Left lobe of liver (tissue), 2 donors: ENCODE results near the gene NCR2. TPM values are rescaled to one million over a fixed set of nuclear protein-coding genes. Genes with fewer than 3 reads are reported as not detected.
"Not testable (repeated sequence)": the region's sequence is repeated elsewhere in the genome, so short reads cannot be mapped to it uniquely, and the experiment has no call there.

Experiments used
- ATAC-seq: fragments of 200-7000 bp; cut with Tn5 transposase; one replicate; pipeline ENCODE4 v1.9.1; 2020; ENCODE audit warnings: mild to moderate bottlenecking, moderate library complexity
- DNase-seq: peaks from one replicate; pipeline ENCODE4 v3.0.0-alpha.2; 2020; ENCODE audit warnings: low spot score
- total RNA-seq: library from RNA; stranded (reverse); gene quantifications from one replicate; pipeline ENCODE4 v1.2.1, GENCODE V29; 2021
- donor health status: DM: no; HTN: no; CAD: no; lungs with moderate emphysema.
- donor health status: DM: no; HTN: yes; CAD: no.

The NCR2 gene, protein sequence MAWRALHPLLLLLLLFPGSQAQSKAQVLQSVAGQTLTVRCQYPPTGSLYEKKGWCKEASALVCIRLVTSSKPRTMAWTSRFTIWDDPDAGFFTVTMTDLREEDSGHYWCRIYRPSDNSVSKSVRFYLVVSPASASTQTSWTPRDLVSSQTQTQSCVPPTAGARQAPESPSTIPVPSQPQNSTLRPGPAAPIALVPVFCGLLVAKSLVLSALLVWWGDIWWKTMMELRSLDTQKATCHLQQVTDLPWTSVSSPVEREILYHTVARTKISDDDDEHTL
- not detected for total RNA-seq

DNA sequence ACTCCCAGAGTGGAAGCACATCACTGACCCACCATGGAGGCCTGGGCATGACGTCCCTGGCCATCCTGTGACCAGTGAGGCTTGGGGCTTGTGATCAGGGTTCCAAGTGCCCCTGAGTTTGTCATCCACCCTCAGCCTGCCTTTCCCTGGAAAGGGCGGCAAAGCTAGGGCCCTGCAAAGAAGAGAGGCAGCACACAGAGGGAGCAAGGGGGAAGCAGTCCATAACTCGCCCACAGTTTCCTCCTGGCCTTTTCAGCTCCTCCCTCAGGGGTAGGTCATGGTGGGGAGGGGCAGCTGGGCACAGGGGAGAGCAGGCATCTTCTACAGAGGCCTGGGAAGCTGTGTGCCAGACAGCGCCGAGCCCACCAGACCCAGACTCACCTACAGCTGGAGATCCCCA is at the start of gene NCR2:
NCR2 (plus strand) TSS at position 313 of the 400 bp plus-strand sequence. CDS start 269 bp downstream, outside the sequence.
- ATAC-seq = no peak
- DNase-seq = no peak

DNA sequence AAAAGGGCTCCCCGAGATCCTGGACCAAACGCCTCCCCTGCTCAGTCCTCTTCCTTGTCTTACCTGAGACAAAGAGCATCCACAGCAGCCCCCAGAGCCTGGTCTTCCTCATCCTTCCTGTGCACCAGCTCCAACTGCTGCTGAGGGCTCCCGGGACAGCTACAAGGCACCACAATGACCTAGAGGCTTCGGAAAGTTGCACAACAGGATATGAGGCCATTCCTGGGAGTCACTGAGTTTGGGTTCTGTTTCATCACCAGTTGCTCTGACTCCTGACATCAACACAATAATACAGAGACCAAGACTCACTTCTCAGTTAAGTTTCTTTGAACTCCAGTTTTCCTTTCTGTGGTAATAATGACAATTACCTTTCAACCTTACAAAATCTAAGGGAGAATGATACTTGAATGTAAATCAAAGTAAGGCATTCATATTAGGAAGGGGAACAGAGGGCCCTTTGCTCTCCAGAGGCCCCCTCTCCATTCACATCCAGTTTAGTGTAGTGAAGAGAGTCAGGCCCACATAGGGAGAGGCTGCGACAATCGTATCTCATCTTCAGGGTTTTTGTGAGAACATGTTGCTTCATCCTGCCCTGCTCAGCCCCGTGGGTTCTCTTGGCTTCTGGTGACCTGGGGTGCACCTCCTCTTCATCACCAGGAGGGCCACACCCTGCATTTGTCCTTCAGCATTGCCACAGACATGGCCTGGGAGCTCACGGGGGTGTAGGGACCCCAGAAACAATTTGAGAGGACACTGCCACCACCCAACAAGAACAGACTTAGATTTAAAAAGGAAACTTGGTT is 48.7 kb upstream of the NCR2 start, which contains the start of gene TREM1:
TREM1 (minus strand) TSS at position 139 of the 803 bp plus-strand sequence; CDS start at position 112, 27 bp downstream.
- DNase-seq = no peak
- ATAC-seq = peak; percentile 48

DNA sequence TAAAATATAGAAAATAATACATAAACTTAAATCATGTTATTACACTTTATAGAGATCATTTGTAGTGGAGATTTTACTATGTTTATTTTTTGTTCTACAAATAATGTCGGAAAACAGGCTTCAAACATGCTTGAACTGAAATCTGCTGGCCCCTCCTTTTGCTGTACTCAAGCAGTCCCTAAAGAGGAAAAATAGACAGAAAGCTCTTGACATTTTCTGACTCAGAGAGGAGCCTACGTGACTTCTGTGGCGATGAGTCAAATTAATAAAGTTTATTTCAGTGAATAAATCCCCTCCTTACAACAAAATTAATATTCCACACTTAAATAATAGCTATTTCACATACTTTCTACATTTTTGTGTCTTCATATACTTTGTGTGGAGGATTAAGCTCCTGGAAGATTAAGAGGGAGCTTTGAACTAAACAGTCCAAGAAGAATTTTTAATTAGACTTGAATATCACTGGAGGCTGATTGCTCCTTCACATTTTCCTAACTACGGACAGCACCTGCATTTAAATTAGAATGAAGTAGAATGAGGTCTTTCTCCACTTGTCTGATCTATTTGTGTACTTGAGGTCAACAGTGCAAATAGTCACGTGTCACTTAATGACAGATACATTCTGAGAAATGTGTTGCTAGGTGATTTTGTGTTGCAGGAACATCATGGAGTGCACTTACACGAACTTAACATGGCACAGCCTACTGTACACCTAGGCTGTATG is 47.2 kb upstream of the NCR2 start:
- DNase-seq (no peak), ATAC-seq (no peak)

DNA sequence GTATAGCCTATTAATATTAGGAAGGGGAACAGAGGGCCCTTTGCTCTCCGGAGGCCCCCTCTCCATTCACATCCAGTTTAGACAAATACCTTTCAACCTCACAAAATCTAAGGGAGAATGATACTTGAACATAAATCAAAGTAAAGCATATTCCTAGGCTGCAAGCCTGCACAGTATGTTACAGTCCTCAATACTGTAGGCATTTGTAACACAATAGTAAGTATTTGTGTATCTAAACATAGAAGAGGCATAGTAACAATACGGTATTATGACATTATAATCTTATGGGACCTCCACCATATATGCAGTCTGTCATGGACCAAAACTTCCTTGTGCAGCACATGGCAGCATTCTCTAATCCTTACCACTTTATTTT is 46.7 kb upstream of the NCR2 start:
- DNase-seq (no peak), ATAC-seq (no peak)

DNA sequence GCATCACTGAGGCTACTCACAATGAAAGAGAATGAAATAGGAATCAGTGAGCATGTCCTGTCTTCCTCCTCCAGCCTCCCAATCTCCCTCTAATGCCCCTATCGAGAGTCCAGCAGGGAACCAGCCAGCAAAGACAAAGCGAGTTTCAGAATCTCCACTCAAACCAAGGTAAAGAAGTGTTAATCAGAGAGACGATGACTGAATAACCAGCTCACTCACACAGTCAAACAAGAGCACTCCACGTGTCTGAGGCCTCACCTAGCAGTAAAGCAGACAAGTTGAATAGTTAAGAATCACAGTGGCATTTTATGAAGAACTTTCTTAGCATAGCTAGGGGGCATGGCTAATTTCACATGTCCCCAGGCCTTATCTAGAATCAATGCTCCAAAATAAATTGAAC is 45.6 kb upstream of the NCR2 start:
- DNase-seq (no peak), ATAC-seq (no peak)

DNA sequence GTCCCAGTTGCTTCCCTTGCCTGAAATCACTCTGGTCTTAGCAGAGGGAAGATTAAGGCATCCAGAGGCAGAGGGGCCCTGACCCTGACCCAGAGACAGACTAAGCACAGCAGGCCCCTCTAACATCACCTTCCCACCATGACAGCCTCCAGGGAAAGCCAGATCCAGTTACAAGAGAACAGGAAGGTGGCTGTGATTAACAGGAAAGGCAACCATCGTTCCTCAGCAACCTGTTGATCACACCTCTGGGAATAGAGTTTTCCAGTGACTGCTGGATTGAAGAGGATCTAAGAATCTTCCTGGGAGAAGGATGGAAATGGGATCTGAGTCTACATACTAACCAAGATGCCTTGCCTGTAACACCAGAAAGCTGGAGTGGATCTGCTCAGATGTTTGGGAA is 43.7 kb upstream of the NCR2 start:
- DNase-seq (no peak), ATAC-seq (no peak)

DNA sequence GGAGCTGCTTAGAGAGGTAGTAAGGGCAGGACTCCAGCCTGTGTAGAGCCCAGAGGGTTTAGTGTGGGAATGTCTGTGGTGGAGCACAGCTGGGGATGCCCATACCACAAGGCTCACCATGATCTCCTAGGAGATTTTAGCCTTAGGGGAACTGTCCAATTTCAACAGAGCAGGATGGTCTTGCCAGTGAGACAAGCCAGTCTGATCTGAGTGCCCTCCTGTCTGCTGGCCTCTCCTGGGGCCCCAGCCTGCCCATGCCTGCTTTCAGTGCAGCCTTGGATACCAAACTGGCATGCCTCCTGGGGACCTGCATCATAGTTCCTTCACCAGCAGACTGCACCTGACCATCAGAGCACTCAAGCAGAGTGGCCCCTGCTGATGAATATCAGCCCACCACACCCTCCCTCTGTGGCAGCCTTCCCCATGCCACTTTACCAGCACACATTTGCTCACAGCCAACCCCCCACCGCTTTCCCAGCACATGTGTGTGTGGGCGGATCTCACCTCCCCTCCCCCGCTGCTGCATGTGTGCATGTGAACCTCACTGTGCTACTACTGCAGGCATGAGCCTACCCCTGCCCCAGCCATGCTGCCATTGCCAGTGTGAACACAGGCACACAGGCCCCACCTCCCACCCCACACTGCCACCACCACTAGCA is 41.1 kb upstream of the NCR2 start:
- no peak for ATAC-seq
- no peak for DNase-seq

DNA sequence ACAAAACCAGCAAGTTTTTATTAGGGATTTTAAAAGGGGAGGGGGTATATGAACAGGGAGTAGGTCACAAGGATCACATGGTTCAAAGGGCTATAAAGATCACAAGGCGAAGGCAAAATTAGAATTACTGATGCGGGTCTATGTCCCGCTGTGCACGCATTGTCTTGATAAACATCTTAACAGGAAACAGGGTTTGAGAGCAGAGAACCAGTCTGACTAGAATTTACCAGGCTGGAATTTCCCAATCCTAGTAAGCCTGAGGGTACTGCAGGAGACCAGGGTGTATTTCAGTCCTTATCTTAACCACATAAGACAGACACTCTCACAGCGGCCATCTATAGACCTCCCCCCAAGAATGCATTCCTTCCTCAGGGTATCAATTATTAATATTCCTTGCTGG is 38.2 kb upstream of the NCR2 start:
- DNase-seq, ATAC-seq: not testable (repeated sequence)

DNA sequence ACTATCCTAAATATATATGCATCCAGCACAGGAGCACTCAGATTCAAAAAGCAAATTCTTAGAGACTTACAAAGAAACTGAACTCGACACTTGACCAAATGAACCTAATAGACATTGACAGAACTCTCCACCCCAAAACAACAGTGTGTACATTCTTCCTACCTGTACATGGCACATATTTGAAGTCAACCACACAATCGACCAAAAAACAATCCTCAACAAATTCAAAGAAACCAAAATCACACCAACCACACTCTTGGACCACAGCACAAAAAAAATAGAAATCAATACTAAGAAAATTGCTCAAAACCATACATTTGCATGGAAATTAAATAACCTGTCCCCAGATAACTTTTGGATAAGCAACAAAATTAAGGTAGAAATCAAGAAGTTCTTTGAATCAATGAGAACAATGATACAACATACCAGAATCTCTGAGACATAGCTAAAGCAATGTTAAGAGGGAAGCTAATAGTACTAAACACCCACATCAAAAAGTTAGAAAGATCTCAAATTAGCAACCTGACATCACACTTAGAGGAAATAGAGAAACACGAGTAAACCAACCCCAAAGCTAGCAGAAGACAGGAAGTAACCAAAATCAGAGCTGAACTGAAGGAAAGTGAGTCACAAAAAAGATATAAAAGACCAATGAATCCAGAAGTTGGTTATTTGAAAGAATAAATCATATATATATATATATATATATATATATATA is 36.5 kb upstream of the NCR2 start:
- DNase-seq (no peak), ATAC-seq (no peak)

DNA sequence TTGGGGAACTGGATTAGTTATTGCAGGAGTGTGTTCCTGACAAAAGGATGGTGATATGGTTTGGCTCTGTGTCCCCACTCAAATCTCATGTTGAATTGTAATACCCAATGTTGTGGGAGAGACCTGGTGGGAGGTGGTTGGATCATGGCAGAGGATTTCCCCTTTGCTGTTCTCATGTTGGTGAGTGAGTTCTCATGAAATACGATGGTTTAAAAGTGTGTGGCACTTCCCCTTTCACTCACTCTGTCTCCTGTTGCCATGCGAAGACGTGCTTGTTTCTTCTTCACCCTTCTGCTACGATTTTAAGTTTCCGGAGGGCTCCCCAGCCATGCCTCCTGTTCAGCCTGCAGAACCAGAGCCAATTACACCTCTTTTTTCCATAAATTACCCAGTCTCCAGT is 32.8 kb upstream of the NCR2 start:
- DNase-seq = no peak
- no peak for ATAC-seq

DNA sequence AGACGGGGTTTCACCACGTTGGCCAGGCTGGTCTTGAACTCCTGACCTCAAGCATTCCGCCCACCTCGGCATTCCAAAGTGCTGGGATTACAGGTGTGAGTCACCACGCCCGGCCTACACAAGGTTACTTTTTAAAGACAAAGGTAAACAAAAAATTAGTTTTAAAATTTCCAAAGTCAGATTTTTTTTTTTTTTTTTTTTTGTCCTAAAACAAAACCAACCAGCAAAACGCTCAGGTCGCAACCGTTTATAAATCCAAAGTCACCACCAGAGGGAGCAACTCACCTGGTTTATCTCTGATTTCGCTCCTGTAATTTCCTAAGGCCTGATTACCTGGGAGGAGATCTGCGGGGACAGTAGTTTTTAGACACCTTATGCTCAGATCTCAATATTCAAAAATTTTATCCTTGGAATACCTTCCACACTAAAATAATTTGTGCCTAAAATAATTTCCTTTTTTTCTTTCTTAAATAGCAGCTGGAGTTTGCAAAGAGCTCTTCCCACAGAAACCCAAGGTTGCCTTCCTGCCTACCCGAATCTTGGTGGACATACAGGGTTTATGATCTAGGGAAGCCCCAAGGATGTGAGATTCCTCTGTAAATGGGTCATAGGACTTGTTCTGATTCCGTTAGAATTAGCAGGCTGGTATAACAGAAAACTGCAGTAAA is 29.1 kb upstream of the NCR2 start:
- ATAC-seq (peak; percentile 89), DNase-seq (no peak)

DNA sequence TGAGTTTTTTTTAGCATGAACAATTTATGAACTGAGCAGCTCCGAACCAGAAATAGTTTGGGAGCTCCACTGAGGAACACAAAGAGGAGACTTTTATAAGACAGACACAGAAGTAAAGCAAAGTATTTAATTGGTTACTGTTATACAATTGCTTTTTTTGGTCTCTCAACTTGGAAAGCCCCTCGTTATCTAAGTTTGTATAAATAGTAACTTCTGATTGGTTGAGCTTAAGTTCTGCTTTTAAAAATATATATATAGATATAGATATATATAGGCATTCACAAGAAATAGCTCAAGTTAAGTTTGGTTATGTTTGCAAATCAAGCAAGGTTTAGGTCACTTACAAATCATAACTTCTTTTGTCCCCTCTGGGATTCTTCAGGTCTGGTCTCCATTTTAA is 20.2 kb upstream of the NCR2 start:
- DNase-seq = no peak
- ATAC-seq = no peak

DNA sequence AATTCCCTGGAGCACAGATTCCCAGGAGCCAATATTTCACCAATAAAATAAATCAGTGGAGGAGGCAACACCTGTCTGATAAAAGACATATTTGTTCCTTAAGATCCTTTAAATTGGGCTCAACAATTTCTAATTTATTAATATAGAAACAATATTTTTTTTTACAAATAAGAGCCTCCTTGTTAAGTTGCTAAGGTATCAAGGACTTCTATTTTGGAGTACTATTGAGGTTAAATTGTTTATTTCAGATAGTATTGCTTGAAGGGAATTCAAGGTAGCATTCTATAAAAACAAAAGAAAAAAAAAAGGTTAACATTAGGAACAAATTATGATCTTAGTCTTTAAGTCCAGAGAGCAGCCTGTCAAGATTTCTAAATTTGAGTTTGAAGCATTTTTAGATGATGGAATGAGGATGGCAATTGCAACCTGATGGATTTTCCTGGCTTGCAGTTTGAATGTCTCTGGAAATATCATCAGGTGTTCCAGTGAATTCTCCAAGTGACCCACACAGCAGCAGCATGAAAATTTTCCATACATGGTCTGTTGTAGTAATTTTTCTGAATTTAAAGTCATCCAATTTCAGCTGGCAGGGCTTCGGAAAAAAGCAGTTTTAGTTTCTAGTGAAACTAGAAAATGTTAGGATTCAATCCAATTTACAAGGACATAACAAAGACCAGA is 19.3 kb upstream of the NCR2 start:
- ATAC-seq (no peak), DNase-seq (no peak)

DNA sequence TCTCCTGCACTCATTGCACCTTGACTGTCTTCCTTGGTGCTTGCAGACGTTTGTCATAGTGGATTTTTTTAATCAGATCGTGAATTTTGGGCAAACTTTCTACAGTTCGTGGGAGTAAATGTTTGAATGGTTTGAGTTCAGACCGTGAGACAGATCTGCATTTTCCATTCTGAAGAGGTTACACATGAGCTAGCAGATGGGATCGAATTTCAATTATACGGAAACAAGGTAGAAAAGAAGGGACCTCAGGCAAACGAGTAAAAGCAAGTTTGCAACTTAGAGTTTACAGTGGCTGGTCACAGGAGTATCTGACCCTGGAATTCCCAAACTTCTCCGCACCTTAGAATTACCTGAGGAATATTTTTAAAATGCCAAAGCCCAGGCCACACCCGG is 17.2 kb upstream of the NCR2 start:
- DNase-seq (no peak), ATAC-seq (no peak)

DNA sequence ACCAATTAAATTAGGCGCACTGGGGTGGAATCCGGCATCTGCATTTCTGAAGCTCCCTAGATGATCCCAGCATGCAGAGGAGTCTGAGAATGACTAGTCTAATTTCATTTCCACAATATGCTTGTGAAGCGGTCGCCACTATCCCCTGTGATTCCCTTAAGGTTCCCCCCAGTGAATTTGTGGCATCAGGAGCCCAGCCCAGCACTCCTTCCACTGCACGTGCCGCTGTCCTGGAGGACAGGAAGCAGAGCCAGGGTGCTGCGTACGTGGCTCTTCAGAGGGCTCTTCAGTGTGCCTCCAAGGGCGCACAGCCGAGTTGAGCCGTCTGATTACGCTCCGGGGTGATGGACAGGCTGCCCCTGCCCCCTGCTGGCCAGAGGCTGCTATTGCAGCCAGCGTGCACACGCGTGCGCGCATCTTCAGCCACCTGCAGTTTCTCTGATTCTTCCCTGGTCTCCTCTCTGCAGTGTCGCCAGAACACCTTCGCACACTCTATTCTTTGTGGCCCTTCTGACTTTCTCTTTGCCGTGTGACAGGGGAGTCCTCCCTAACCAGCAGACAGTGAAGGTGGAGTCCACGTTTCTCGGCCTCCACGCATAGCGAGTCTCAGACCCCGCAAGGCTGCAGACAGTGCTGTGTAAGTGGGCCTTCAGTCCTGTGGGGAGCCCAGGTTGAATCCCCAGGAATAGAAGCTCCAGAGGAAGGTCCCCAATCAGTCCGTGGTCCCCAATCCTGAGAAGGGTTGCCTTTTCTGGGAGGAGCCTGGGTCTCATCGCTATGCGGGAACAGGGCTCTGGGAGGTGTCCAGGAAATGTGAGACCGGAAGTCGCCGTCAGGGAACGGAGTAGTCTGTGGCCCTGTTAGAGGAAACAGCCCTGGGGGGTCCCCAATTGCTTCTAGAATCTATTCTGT is 16.5 kb upstream of the NCR2 start:
- peak; percentile 81 for DNase-seq
- ATAC-seq = peak; percentile 100

DNA sequence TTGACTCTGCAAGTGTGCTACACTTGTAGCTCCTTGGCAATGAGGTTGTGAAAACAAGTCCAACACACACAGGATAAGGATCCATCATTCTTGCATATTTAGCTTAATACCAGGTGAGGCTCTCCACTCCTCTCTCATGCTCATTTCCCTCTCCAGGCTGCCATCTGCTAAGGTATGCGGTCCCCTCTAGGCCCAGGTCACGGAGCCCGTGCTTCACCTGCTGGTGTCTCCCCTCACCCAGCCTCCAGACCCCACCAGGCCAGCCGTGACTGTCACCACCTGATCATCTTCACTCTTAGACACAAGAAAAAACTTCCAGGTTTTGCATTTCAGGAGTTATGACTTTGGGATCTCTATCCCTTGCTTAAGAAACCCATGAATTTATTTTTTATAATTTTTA is 14.2 kb upstream of the NCR2 start:
- ATAC-seq (no peak), DNase-seq (no peak)

DNA sequence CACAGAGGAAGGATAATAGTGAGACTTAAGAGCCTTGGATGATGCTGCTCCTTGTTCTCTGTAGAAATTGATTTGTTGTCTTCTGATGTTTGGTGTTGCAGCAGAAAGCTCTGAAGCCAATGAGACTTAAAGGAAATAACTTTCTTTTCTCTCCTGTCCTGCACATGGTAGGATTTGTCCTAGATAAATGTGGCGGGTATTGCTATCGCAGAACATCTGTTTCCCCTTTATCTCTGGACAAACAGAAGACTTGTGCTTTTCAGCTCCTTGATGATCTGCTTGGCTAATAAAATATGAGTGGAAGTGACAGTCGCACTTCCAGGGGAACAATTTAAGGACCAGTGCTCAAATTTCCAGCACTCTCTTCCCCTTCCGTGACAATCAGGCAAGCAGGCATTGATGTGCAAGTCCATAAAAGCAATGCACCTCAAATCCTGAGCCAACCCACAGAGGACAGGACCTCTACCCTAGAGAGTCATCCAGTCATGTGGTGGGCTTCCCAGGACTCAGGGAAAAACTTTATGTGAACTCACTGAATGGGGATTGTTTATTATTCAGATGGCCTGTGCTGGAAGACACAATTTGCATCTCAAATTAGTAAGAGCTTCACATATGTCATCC is 9.9 kb upstream of the NCR2 start:
- ATAC-seq (no peak), DNase-seq (no peak)

DNA sequence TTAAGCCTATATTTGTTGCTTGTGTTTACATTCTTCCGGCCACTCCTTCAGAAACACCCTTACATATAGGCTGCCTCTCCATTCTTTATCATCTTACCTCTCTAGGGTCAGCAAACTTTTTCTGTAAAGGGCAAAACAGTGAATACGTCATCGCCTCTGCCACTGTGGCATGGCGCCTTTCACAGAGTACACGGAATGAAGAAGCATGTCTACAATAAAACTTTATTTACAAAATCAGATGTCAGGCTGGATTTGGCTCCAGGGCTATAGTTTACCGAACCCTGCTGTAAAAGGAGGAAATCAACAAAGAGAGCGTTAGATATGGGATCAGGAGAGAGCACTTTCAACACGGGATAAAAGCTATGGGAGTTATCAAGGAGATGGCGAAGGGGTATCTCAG is 9.3 kb upstream of the NCR2 start:
- ATAC-seq (no peak), DNase-seq (no peak)
